Measurements from ENCODE around the gene LRP1-AS. TPM values are rescaled to one million over a fixed set of nuclear protein-coding genes. Genes with fewer than 3 reads are reported as not detected.

Gene LRP1-AS
- total and polyA plus RNA-seq, 8 donors: not detected

DNA sequence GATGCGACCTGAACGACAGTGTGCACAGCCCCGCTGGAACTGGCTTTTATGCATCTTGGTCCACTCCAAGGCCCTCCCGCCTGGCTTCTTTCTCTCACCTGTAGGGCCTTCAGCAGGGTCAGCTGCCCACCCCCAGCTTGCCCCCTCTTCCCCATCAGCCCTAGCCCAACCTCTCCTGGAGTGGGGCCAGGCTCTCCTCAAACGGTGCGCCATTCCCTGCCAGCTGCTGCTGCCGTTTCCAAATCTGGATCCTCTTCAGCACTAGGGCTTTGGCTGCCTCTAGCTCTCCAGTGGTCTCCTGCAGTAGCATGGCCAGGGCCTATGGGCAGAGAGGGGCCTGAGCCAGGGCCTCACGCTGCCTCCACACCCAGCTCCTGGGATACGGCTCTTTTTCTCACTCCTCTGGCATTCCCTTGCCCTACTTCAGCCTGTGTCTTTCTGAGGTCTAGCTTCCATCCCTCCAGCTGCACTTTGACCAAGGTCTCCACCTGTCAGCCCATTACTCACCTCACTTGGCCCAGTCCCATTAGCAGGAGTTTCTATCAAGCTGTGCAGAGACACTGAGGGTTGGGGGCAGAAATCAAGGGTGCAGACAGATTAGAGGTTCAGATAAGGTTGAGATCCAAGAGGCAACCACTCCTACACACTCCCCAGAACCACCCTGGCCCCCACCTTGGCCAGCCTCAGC lies 41.3 kb downstream of the LRP1-AS start:
- intact Hi-C loops (cut with DNase I; ENCODE audit: low total_unique reads): no loop called here
- no peak for TF ChIP-seq POLR2A (IDR thresholded peaks at IDR 0.05)
- TF ChIP-seq CTCF (IDR thresholded peaks at IDR 0.05): no peak
- no peak for TF ChIP-seq EP300 (IDR thresholded peaks at IDR 0.05)
- no peak for TF ChIP-seq POLR2AphosphoS5 (IDR thresholded peaks at IDR 0.05)
- H3K36me3 ChIP-seq: peaks cover 39 to 72% (median 65%) of the 10 kb centered on the region in 4 donors

DNA sequence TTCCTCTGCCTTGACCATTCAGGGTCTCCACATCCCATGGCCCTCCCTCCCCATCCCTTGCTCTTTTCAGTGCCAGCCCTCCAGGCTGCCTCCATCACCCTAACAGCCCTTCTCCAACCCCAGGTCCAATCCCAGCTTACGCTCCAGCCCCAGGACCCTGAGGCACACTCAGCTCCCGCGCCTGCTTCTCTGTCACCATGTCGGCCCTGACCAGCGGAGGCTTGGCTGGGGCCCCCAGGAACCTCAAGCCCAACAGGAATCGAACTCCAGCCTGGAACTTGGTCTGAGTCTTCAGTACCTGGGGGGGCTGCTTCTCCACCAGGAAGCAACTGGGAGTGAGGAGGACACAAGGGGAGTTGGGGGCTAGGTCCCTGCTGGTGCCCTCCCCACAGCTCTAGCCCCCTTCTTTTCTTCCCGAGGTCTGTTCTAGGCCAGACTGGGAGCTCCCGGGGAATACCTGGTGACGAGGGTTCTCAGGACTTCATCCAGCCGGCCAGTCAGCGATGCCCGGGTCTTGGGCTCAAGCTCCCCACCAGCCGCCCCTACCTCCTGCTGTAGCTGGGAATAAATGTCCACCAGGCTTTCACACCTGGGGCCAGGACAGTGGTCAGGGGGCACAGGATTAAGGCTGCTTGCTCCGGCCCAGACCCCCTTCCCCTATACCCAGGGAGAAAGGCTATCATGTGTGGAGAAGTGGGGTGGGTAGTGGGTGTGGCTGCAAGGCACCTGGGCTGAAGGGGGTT lies 42.2 kb downstream of the LRP1-AS start:
- H3K36me3 ChIP-seq: peaks cover 40 to 78% (median 70%) of the 10 kb centered on the region in 4 donors
- peaks cover 35 to 77% (median 49%) of the 10 kb centered on the region in 4 donors for H3K4me1 ChIP-seq
- intact Hi-C loops (cut with DNase I; ENCODE audit: low total_unique reads): no loop called here
- no peak for TF ChIP-seq POLR2A (IDR thresholded peaks at IDR 0.05)
- no peaks in the 10 kb centered on the region for H3K27me3 ChIP-seq
- no peak overlapping the region for H3K4me3 ChIP-seq
- H3K27ac ChIP-seq: no peak overlapping the region
- 92 to 96% (median 94%) methylated on average over 12 to 14 of the region's 14 CpGs for WGBS, 5 donors
- H3K9me3 ChIP-seq: no peaks in the 10 kb centered on the region
- peak in 1 of 2 donors; percentile 17 for DNase-seq

More for the DNA sequence above, 41.3 kb downstream of the LRP1-AS start:
- peak in 1 of 2 donors; percentile 20 for DNase-seq
- peak overlapping the region in 1 of 5 donors; percentile 14 for H3K27ac ChIP-seq
- H3K27me3 ChIP-seq: no peaks in the 10 kb centered on the region
- no peaks in the 10 kb centered on the region for H3K9me3 ChIP-seq
- 76 to 86% (median 81%) methylated on average over 8 to 9 of the region's 9 CpGs for WGBS, 5 donors
- H3K4me3 ChIP-seq: no peak overlapping the region
- H3K4me1 ChIP-seq: peaks cover 35 to 73% (median 49%) of the 10 kb centered on the region in 4 donors

DNA sequence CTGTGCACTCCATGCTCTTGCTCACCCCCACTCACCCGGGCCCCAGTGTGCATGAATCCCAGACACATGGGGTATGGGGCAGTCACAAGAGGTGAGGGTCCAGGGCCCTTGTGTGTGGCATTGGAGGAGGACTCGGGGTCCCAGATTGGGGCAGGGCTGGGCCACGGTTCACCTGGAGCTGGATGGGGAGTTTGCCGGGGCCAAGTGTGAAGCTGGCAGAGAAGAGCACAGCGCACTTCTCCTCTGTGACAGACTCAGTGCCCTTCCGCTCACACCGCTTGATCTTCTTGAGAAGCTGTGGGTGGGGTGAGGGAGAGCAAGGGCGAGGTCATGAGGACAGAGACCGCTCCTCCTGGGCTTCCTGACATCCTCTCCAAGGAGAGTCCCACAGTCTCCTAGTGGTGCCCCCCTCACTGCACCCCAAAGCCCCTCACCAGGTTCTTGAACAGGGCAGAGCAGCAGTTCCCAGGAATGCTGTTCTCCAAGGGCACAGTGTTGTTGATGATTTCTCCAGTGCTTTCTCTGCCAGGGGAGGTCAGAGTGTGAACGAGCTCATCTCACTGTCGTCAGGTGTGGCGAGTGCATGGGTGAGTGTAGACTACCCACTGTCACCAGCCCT lies 43.0 kb downstream of the LRP1-AS start:
- no peak overlapping the region for H3K4me3 ChIP-seq
- no peaks in the 10 kb centered on the region for H3K9me3 ChIP-seq
- 91 to 94% (median 93%) methylated on average over 12 of the region's 12 CpGs for WGBS, 5 donors
- H3K4me1 ChIP-seq: peaks cover 28 to 69% (median 41%) of the 10 kb centered on the region in 4 donors
- H3K27me3 ChIP-seq: no peaks in the 10 kb centered on the region
- H3K36me3 ChIP-seq: peaks cover 46 to 86% (median 78%) of the 10 kb centered on the region in 4 donors
- intact Hi-C loops (cut with DNase I; ENCODE audit: low total_unique reads): no loop called here
- no peak overlapping the region for H3K27ac ChIP-seq
- DNase-seq: peak in 1 of 2 donors; percentile 22
- TF ChIP-seq EP300 (IDR thresholded peaks at IDR 0.05) (no peak), POLR2AphosphoS5 (IDR thresholded peaks at IDR 0.05) (no peak), CTCF (IDR thresholded peaks at IDR 0.05) (no peak), POLR2A (IDR thresholded peaks at IDR 0.05) (no peak)

- Histone ChIP-seq H3K36me3 (peaks cover 50 to 92% (median 83%) of the 10 kb centered on the region in 4 donors), H3K27me3 (no peaks in the 10 kb centered on the region)
- 76 to 83% (median 80%) methylated on average over 7 of the region's 7 CpGs for WGBS, 5 donors
Measured at GRCh38 chr12:57103856-57104255, 43.6 kb downstream of the LRP1-AS start.

More at GRCh38 chr12:57103856-57104255, 43.6 kb downstream of the LRP1-AS start:
- no peak for DNase-seq
- intact Hi-C loops (cut with DNase I; ENCODE audit: low total_unique reads): no loop called here
- Histone ChIP-seq H3K9me3 (no peaks in the 10 kb centered on the region), H3K4me1 (peaks cover 23 to 69% (median 36%) of the 10 kb centered on the region in 4 donors), H3K27ac (peak overlapping the region in 1 of 5 donors; percentile 64), H3K4me3 (no peak overlapping the region)
- TF ChIP-seq POLR2A (IDR thresholded peaks at IDR 0.05): no peak

All from stomach (tissue), 9 donors.